ENCODE data around the gene PRH1. TPM values are rescaled to one million over a fixed set of nuclear protein-coding genes. Genes with fewer than 3 reads are reported as not detected.

The PRH1 gene
- total RNA-seq (10 to 100 TPM; 16.9 to 63.1 (median 37.0) TPM), polyA plus RNA-seq (1 to 10 TPM; 1.5 to 3.7 (median 2.7) TPM)
- long read RNA-seq, donor 1, result 0 reads
- long read RNA-seq, donor 2, result 0 reads

GRCh38 chr12:10884086-10884725 lies at the start of gene PRH1:
Gene PRH1 (minus strand): TSS chr12:10884255. CDS start chr12:10884217, 38 bp downstream.
- WGBS, 5 donors, result 88 to 99% (median 97%) methylated on average over 6 of the region's 6 CpGs
- H3K9me3 ChIP-seq, result no peaks in the 10 kb centered on the region
- TF ChIP-seq POLR2A (IDR thresholded peaks at IDR 0.05) (no peak), POLR2AphosphoS5 (IDR thresholded peaks at IDR 0.05) (no peak)
- TF ChIP-seq, protein P1, sequence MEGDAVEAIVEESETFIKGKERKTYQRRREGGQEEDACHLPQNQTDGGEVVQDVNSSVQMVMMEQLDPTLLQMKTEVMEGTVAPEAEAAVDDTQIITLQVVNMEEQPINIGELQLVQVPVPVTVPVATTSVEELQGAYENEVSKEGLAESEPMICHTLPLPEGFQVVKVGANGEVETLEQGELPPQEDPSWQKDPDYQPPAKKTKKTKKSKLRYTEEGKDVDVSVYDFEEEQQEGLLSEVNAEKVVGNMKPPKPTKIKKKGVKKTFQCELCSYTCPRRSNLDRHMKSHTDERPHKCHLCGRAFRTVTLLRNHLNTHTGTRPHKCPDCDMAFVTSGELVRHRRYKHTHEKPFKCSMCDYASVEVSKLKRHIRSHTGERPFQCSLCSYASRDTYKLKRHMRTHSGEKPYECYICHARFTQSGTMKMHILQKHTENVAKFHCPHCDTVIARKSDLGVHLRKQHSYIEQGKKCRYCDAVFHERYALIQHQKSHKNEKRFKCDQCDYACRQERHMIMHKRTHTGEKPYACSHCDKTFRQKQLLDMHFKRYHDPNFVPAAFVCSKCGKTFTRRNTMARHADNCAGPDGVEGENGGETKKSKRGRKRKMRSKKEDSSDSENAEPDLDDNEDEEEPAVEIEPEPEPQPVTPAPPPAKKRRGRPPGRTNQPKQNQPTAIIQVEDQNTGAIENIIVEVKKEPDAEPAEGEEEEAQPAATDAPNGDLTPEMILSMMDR (IDR thresholded peaks at IDR 0.05 in 8 of 11, conservative IDR thresholded peaks at IDR 0.05 in 3 of 11), result no peak
- H3K4me3 ChIP-seq, result no peak within 1 kb of the TSS
- H3K27ac ChIP-seq, result no peak within 1 kb of the TSS
- H3K36me3 ChIP-seq, result peaks cover 0 to 20% (median 0%) of the 10 kb centered on the region in 6 donors
- intact Hi-C loops (cut with DNase I; ENCODE audit: low total_unique reads), result no loop called here
- no peak for DNase-seq
- H3K4me1 ChIP-seq, result peaks cover 0 to 11% (median 0%) of the 10 kb centered on the region in 6 donors
- H3K27me3 ChIP-seq (replicated peaks in 1 of 7), result no peaks in the 10 kb centered on the region

DNA sequence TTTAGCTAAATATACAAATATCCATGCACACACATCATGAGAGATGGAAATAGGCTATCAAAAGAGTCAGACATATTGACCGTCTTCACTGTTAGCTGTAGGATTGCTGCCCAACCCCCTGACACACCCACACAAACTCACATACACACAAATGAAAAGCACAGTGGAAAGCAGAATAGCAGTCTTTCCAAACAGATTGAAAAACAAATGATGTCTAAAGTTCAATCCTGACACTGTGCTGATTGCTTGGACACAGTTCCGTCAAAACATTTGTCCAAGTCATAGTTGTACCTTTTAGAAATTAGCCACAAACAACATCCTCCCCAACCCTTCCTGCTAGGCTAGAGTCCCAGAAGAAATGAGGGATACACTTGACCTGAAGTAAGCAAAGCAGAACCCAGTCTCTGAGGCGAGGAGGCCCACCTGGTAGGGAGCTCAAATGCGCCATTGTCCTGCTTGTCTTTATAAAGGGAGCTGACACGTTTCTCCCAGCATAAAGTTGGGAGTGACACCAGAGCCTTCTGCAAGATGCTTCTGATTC lies 44.8 kb upstream of the PRH1 start, which contains the start of gene PRH2:
TSS of gene PRH2 (plus strand) at position 491 of the 541 bp plus-strand sequence. CDS start at position 529, 38 bp downstream.
- intact Hi-C loops (cut with DNase I; ENCODE audit: low total_unique reads), result no loop called here
- Histone ChIP-seq H3K36me3 (no peaks in the 10 kb centered on the region), H3K9me3 (no peaks in the 10 kb centered on the region), H3K4me3 (no peak within 1 kb of the TSS), H3K27ac (no peak within 1 kb of the TSS), H3K27me3 (replicated peaks in 1 of 7) (no peaks in the 10 kb centered on the region), H3K4me1 (no peaks in the 10 kb centered on the region)
- DNase-seq, result no peak
- WGBS, 5 donors, result 92 to 98% (median 96%) methylated on average over 5 of the region's 5 CpGs
- TF ChIP-seq, protein P1 (IDR thresholded peaks at IDR 0.05 in 8 of 11, conservative IDR thresholded peaks at IDR 0.05 in 3 of 11), result no peak
- no peak for TF ChIP-seq POLR2AphosphoS5 (IDR thresholded peaks at IDR 0.05)
- no peak for TF ChIP-seq POLR2A (IDR thresholded peaks at IDR 0.05)

- no peak for DNase-seq
- TF ChIP-seq POLR2A (IDR thresholded peaks at IDR 0.05) (no peak), POLR2AphosphoS5 (IDR thresholded peaks at IDR 0.05) (no peak)
- TF ChIP-seq, protein P1 (IDR thresholded peaks at IDR 0.05 in 8 of 11, conservative IDR thresholded peaks at IDR 0.05 in 3 of 11), result no peak
- no peaks in the 10 kb centered on the region for H3K9me3 ChIP-seq
- intact Hi-C loops (cut with DNase I; ENCODE audit: low total_unique reads), result no loop called here
- H3K27me3 ChIP-seq (replicated peaks in 1 of 7), result no peaks in the 10 kb centered on the region
- no peaks in the 10 kb centered on the region for H3K4me1 ChIP-seq
- H3K36me3 ChIP-seq, result no peaks in the 10 kb centered on the region
- no peak overlapping the region for H3K27ac ChIP-seq
- H3K4me3 ChIP-seq, result no peak overlapping the region
- 85 to 98% (median 94%) methylated on average over 5 of the region's 5 CpGs for WGBS, 5 donors
Measured at GRCh38 chr12:10926269-10926668, 42.2 kb upstream of the PRH1 start.

GRCh38 chr12:10919809-10920208 lies 35.8 kb upstream of the PRH1 start:
- no peak for DNase-seq
- no peak overlapping the region for H3K4me3 ChIP-seq
- H3K4me1 ChIP-seq, result no peaks in the 10 kb centered on the region
- no peaks in the 10 kb centered on the region for H3K9me3 ChIP-seq
- no peak overlapping the region for H3K27ac ChIP-seq
- TF ChIP-seq POLR2A (IDR thresholded peaks at IDR 0.05), result no peak
- no peak for TF ChIP-seq POLR2AphosphoS5 (IDR thresholded peaks at IDR 0.05)
- TF ChIP-seq, protein P1 (IDR thresholded peaks at IDR 0.05 in 8 of 11, conservative IDR thresholded peaks at IDR 0.05 in 3 of 11), result no peak
- WGBS, 5 donors, result 91 to 100% (median 97%) methylated on average over 1 of the region's 1 CpG
- intact Hi-C loops (cut with DNase I; ENCODE audit: low total_unique reads), result no loop called here
- no peaks in the 10 kb centered on the region for H3K36me3 ChIP-seq
- H3K27me3 ChIP-seq (replicated peaks in 1 of 7), result no peaks in the 10 kb centered on the region
